HCT116 (cell line): ENCODE measurements around the gene AFDN. TPM values are rescaled to one million over a fixed set of nuclear protein-coding genes. Genes with fewer than 3 reads are reported as not detected.

Experiments
- ATAC-seq: fragments of 200-7000 bp; cut with Tn5 transposase; 2 replicates; pipeline ENCODE4 v1.9.1; 2020; ENCODE audit warnings: mild to moderate bottlenecking, moderate library complexity
- BruUV-seq: library from RNA; stranded (reverse); fragments of 400-500 nt; replicated peaks from 2 replicates; lab custom pipeline; 2021; lab: Mats Ljungman, UMichigan
- CTCF ChIA-PET: fragments of 300-600 bp; sonication (Branson Sonifier 250); formaldehyde crosslinking; loops from one replicate; lab custom pipeline; 2021; ENCODE audit warnings: antibody characterized with exemption; lab: Charles Lee
- POLR2A ChIA-PET: fragments of 300-600, 350-600 bp; sonication (Branson Sonifier 250); formaldehyde crosslinking; loops from one replicate; lab custom pipeline; 2021; ENCODE audit warnings: antibody characterized with exemption; lab: Charles Lee
- RAD21 ChIA-PET, 2 experiments: fragments of 300-600 bp; sonication (Branson Sonifier 250); formaldehyde crosslinking; loops; one replicate each; lab custom pipeline; 2023; ENCODE audit warnings: low total read pairs in 2 of 2; ENCODE audit not compliant: uncharacterized antibody in 2 of 2, unreplicated experiment in 2 of 2, low non-redundant PET in 1 of 2; lab: Charles Lee
- DNase-seq: peaks from one replicate; pipeline ENCODE4 v3.0.0-alpha.2; 2010; ENCODE audit warnings: low read depth, low spot score
- H2AFZ ChIP-seq: fragments of 200-600 bp; shearing (Covaris generic), sonication (generic); 2 replicates; pipeline ENCODE4 v1.6.1; 2017; ENCODE audit warnings: low read depth, mixed run types, mixed read lengths, antibody characterized with exemption, low read length; ENCODE audit not compliant: poor library complexity, severe bottlenecking
- H3K27ac ChIP-seq: 2 replicates; pipeline ENCODE4 v1.5.1; 2012; ENCODE audit warnings: low read depth, low read length
- H3K27me3 ChIP-seq: fragments of 200-600 bp; sonication (generic); 2 replicates; pipeline ENCODE4 v1.6.1; 2016; ENCODE audit warnings: mixed run types, low read length, mixed read lengths; ENCODE audit not compliant: insufficient read depth
- H3K36me3 ChIP-seq, 2 experiments: fragments of 200-500 bp in 1 of 2; fragments of 200-600 bp in 1 of 2; sonication (Bioruptor generic) in 1 of 2; sonication (generic) in 1 of 2; 2 replicates each; pipeline versions ENCODE4 v1.5.1 to v1.6.1; 2014 to 2016; ENCODE audit warnings: low read length in 2 of 2, inconsistent platforms in 1 of 2, mixed read lengths in 1 of 2, mixed run types in 1 of 2; ENCODE audit not compliant: insufficient read depth in 2 of 2, control insufficient read depth in 1 of 2
- H3K4me1 ChIP-seq, 2 experiments: fragments of 200-600 bp in 1 of 2; sonication (generic) in 1 of 2; 2 replicates each; pipeline versions ENCODE4 v1.5.1 to v1.6.1; 2012 to 2017; ENCODE audit warnings: low read length in 2 of 2, inconsistent platforms in 1 of 2, mild to moderate bottlenecking in 1 of 2, mixed read lengths in 1 of 2, mixed run types in 1 of 2, moderate library complexity in 1 of 2; ENCODE audit not compliant: insufficient read depth in 2 of 2, control insufficient read depth in 1 of 2
- H3K4me2 ChIP-seq: fragments of 200-600 bp; sonication (generic); 2 replicates; pipeline ENCODE4 v1.6.1; 2017; ENCODE audit warnings: mixed run types, low read length, mixed read lengths
- H3K4me3 ChIP-seq, 2 experiments: fragments of 200-600 bp in 1 of 2; sonication (generic) in 1 of 2; replicated peaks in 1 of 2; 2 replicates each; pipeline ENCODE4 v1.5.1; 2011 to 2016; ENCODE audit warnings: low read length in 2 of 2, control low read depth in 1 of 2, low read depth in 1 of 2, mild to moderate bottlenecking in 1 of 2, mixed read lengths in 1 of 2, mixed run types in 1 of 2
- H3K79me2 ChIP-seq: fragments of 200-600 bp; sonication (generic); 2 replicates; pipeline ENCODE4 v1.6.1; 2017; ENCODE audit warnings: mild to moderate bottlenecking, mixed run types, low read length, moderate library complexity, mixed read lengths; ENCODE audit not compliant: insufficient read depth
- H3K9ac ChIP-seq: fragments of 200-600 bp; sonication (generic); 2 replicates; pipeline ENCODE4 v1.6.1; 2016; ENCODE audit warnings: low read length, mixed read lengths
- H3K9me2 ChIP-seq: fragments of 200-600 bp; sonication (generic), shearing (Covaris generic); 2 replicates; pipeline ENCODE4 v1.6.1; 2017; ENCODE audit warnings: mixed run types, mild to moderate bottlenecking, moderate library complexity; ENCODE audit not compliant: insufficient read depth
- H3K9me3 ChIP-seq, 2 experiments: fragments of 200-500 bp in 1 of 2; fragments of 200-600 bp in 1 of 2; sonication (Bioruptor generic) in 1 of 2; sonication (generic) in 1 of 2; 2 replicates each; pipeline ENCODE4 v1.6.1; 2014 to 2017; ENCODE audit warnings: low read length in 2 of 2, mixed read lengths in 2 of 2, inconsistent platforms in 1 of 2, low read depth in 1 of 2, mild to moderate bottlenecking in 1 of 2, mixed run types in 1 of 2, moderate library complexity in 1 of 2; ENCODE audit not compliant: control insufficient read depth in 1 of 2, insufficient read depth in 1 of 2
- H4K20me1 ChIP-seq: fragments of 200-600 bp; sonication (generic), shearing (Covaris generic); 2 replicates; pipeline ENCODE4 v1.6.1; 2017; ENCODE audit warnings: mixed run types, mild to moderate bottlenecking, moderate library complexity; ENCODE audit not compliant: insufficient read depth
- ATF3 ChIP-seq: IDR thresholded peaks from 2 replicates; pipeline ENCODE4 v1.6.1; 2012
- CBX3 ChIP-seq: IDR thresholded peaks from 2 replicates; pipeline ENCODE4 v1.6.1; 2012; ENCODE audit warnings: low read depth
- CTCF ChIP-seq, 3 experiments: fragments of 200-600 bp in 1 of 3; sonication (generic) in 1 of 3; IDR thresholded peaks in 2 of 3; conservative IDR thresholded peaks in 1 of 3; 2 replicates each; pipeline ENCODE4 v1.5.1; 2012 to 2017; ENCODE audit warnings: low read depth in 2 of 3, low read length in 2 of 3, antibody characterized with exemption in 1 of 3, borderline replicate concordance in 1 of 3, control low read depth in 1 of 3, mild to moderate bottlenecking in 1 of 3, mixed read lengths in 1 of 3, mixed run types in 1 of 3, moderate library complexity in 1 of 3; ENCODE audit not compliant: insufficient read depth in 1 of 3
- EGR1 ChIP-seq: IDR thresholded peaks from 2 replicates; pipeline ENCODE4 v1.6.1; 2012; ENCODE audit warnings: low read depth
- ELF1 ChIP-seq: IDR thresholded peaks from 2 replicates; pipeline ENCODE4 v1.6.1; 2012; ENCODE audit warnings: low read depth, borderline replicate concordance
- EZH2 ChIP-seq: fragments of 200-600 bp; sonication (generic); IDR thresholded peaks from 2 replicates; pipeline ENCODE4 v1.6.1; 2017; ENCODE audit warnings: antibody characterized with exemption, mixed run types
- EZH2phosphoT487 ChIP-seq: fragments of 200-600 bp; IDR thresholded peaks from 2 replicates; pipeline ENCODE4 v1.6.1; 2018; ENCODE audit warnings: antibody characterized with exemption, borderline replicate concordance
- MAX ChIP-seq: IDR thresholded peaks from 2 replicates; pipeline ENCODE4 v1.6.1; 2012
- POLR2A ChIP-seq: IDR thresholded peaks from 2 replicates; pipeline ENCODE4 v1.7.0; 2011; ENCODE audit warnings: borderline replicate concordance; ENCODE audit not compliant: insufficient read depth, insufficient read length; ENCODE audit errors: extremely low read depth
- POLR2AphosphoS5 ChIP-seq: IDR thresholded peaks from 2 replicates; pipeline ENCODE4 v1.6.1; 2011; ENCODE audit warnings: mild to moderate bottlenecking, low read depth, low read length, moderate library complexity
- RAD21 ChIP-seq: IDR thresholded peaks from 2 replicates; pipeline ENCODE4 v1.6.1; 2012; ENCODE audit warnings: low read depth, mild to moderate bottlenecking
- SIN3A ChIP-seq: IDR thresholded peaks from 2 replicates; pipeline ENCODE4 v1.6.1; 2012; ENCODE audit warnings: low read depth
- SP1 ChIP-seq: IDR thresholded peaks from 2 replicates; pipeline ENCODE4 v1.6.1; 2012; ENCODE audit warnings: low read depth
- YY1 ChIP-seq: IDR thresholded peaks from 2 replicates; pipeline ENCODE4 v1.6.1; 2011; ENCODE audit warnings: low read length, low read depth, moderate library complexity, mild to moderate bottlenecking; ENCODE audit not compliant: insufficient replicate concordance; ENCODE audit errors: extremely low read depth
- ZBTB33 ChIP-seq: IDR thresholded peaks from 2 replicates; pipeline ENCODE4 v1.6.1; 2011; ENCODE audit warnings: mild to moderate bottlenecking, low read length, moderate library complexity; ENCODE audit not compliant: insufficient replicate concordance; ENCODE audit errors: extremely low read depth
- ZFX ChIP-seq: fragments of 450-650 bp; IDR thresholded peaks from 2 replicates; pipeline ENCODE4 v1.6.1; 2017
- ZNF274 ChIP-seq: fragments of 200-500 bp; sonication (Bioruptor generic); IDR thresholded peaks from 2 replicates; pipeline ENCODE4 v1.6.1; 2014; ENCODE audit warnings: mild to moderate bottlenecking, low read depth, low read length, inconsistent platforms
- intact Hi-C: fragments of 100-400 bp; cut with micrococcal nuclease; formaldehyde crosslinking; loops from 2 replicates; pipeline ENCODE4 v1.10.0; 2022
- total RNA-seq: library from RNA; stranded (reverse); gene quantifications from one replicate; pipeline ENCODE4 v1.2.1, GENCODE V29; 2021; ENCODE audit not compliant: unreplicated experiment

AFDN gene
- total RNA-seq, 1 experiment from 2014 or later: 59.4 TPM

- Histone ChIP-seq H3K27ac (no peak overlapping the region), H3K27me3 (no peaks in the 10 kb centered on the region), H4K20me1 (no peaks in the 10 kb centered on the region), H3K36me3 (peaks cover 0 to 3% of the 10 kb centered on the region in 2 experiments; a peak in 1 of 4 replicates), H3K9ac (no peak overlapping the region), H3K9me3 (no peaks in the 10 kb centered on the region), H2AFZ (no peak overlapping the region), H3K9me2 (no peaks in the 10 kb centered on the region), H3K79me2 (0 out of 2 replicates have a peak, but pooled peaks cover 4% of the 10 kb centered on the region), H3K4me3 (no peak overlapping the region), H3K4me2 (no peak overlapping the region), H3K4me1 (peaks cover 0 to 14% of the 10 kb centered on the region in 2 experiments; a peak in 1 of 4 replicates)
- intact Hi-C loops: no loop called here
- no TSS peak for BruUV-seq
- DNase-seq (no peak), ATAC-seq (no peak)
- CTCF ChIA-PET: no interaction called here
- POLR2A ChIA-PET: no interaction called here
- TF ChIP-seq ELF1: no peak
- TF ChIP-seq POLR2AphosphoS5: no peak
- no peak for TF ChIP-seq ATF3
- no peak for TF ChIP-seq EZH2phosphoT487
- no peak for TF ChIP-seq MAX
- TF ChIP-seq SP1: no peak
- TF ChIP-seq SIN3A: no peak
- no peak for TF ChIP-seq ZFX
- no peak for TF ChIP-seq CBX3
- no peak for TF ChIP-seq EZH2
- no peak for TF ChIP-seq ZBTB33
- no peak for TF ChIP-seq EGR1
- no peak for TF ChIP-seq ZNF274
- no peak for TF ChIP-seq YY1
- no peak for TF ChIP-seq POLR2A
- TF ChIP-seq CTCF (IDR thresholded peaks at IDR 0.05 in 2 of 3, conservative IDR thresholded peaks at IDR 0.05 in 1 of 3; ENCODE audit: borderline replicate concordance in 1 of 3, insufficient read depth in 1 of 3, low read depth in 2 of 3, low read length in 2 of 3): no peak
- no peak for TF ChIP-seq RAD21
- RAD21 ChIA-PET: no interaction called here
Measured at GRCh38 chr6:167933290-167933689, 106.6 kb downstream of the AFDN start.
